Activated T-helper 1 cell treated with Interleukin-2 at 50 U/mL for 16 hours (primary cell): ENCODE measurements around the gene CD24.
"Not testable (repeated sequence)": the region's sequence is repeated elsewhere in the genome, so short reads cannot be mapped to it uniquely, and the experiment has no call there.

ENCODE experiments used
- DNase-seq: peaks from one replicate; pipeline ENCODE4 v3.0.0-alpha.2; 2020; ENCODE audit warnings: low read depth

CD24 gene, protein sequence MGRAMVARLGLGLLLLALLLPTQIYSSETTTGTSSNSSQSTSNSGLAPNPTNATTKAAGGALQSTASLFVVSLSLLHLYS

DNA sequence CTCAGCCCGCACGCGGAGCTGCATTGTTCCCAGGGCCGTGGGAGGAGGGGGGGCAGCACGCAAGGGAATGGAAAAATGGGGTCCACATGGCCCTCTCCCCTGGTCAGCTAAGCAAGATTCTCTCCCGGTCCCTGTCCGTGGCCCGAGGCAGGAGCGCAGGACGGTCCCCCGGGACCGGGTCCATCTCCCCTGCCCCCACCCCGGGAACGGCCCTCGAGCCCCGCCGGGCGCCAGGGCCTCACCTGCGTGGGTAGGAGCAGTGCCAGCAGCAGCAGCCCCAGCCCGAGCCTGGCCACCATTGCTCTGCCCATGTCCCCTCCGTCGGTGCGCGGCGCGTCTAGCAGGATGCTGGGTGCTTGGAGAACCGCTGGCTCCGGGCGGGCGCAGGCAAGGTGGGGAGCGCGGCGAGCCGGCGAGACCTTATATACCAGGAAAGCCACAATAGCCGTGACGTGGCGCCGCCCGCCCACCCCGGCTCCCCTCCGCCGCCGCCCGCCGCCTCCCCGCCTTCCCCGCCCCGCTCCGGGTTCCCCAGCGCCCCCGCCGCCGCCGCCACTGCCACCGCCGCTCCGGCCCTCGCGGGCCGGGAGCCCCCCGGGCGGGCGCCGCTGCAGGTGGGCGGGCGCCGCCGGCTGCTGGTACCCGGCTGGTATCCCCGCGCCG lies at the start of gene CD24:
Gene CD24 (minus strand): TSS at position 394 of the 663 bp plus-strand sequence. CDS start 83 bp downstream, at position 311.
- DNase-seq, result no peak

DNA sequence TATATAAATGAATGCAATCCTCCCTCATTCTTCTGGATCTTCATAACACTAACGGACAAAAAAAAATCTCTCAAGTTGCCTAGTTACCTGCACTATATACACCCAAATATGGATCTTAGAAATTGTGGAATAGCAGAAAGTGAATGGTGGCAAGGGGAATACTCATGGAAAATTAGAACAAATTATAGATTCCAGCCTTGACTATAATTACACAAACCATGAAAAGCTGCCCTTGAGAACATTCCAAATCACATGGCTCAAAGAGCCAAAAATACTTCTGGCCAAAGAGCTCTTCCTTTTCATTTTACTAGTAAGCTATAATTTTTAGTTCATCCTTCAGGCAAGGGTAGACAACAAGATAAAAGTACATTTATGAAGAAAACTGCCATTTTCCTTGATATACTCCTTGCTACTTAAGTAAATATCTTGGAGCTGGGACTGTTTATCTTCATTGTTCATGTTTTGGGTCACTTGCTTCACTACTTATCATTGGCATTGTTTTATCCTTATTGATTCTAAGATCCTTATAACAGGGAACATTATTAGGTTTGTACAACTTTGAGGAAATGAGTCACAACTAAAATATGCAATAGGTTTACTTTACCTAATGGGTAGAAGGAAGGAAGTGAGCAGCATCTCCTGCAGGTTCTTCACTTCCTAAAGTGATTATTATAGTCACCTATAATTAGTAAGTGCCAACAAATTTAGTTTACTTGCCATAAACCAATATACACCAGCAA lies 47.1 kb upstream of the CD24 start:
- DNase-seq, result no peak

DNA sequence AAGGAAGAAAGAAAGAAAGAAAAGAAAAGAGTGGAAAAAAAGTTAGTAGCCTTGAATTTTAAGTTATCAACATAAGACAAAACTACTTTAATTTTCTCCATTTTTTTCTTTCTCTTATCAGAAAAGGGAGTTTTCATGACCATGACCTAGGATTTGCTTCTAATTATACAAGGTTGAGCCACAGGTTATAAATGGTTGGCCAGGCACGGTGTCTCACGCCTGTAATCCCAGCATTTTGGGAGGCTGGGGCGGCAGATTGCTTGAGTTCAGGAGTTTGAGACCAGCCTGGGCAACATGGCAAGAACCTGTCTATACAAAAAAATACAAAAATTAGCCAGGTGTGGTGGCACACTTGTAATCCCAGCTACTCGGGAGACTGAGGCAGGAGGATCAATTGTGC lies 45.7 kb upstream of the CD24 start:
- no peak for DNase-seq

DNA sequence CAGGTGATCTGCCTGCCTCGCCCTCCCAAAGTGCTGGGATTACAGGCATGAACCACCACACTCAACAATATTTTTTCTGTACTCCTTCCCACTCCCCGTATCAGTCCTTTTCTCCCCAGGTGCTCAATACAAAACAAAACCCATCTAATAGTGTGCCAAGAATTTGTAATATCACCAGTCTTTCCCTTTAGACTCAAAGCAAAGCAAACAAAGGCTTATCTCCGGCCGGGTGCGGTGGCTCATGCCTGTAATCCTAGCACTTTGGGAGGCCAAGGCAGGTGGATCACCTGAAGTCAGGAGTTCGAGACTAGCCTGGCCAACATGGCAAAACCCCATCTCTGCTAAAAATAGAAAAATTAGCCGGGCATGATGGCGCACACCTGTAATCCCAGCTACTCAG lies 45.1 kb upstream of the CD24 start:
- not testable (repeated sequence) for DNase-seq

DNA sequence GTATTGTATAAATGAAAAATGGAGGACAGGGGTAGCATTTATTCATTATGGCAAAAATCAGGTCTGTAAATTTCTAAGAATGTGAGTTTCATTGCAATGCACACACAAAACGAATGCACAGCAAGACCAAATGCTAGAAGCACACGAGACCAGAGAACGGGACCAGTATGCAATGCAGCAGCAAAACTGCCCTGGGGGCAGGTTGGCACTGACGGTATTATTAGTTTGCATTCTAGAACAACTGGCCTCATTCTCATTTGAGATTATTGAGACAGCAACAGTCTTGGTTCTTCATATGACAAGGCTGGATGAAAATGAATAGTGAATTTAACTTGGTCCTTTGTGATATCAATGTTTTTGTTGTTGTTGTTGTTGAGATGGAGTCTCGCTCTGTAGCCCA lies 44.5 kb upstream of the CD24 start:
- no peak for DNase-seq

DNA sequence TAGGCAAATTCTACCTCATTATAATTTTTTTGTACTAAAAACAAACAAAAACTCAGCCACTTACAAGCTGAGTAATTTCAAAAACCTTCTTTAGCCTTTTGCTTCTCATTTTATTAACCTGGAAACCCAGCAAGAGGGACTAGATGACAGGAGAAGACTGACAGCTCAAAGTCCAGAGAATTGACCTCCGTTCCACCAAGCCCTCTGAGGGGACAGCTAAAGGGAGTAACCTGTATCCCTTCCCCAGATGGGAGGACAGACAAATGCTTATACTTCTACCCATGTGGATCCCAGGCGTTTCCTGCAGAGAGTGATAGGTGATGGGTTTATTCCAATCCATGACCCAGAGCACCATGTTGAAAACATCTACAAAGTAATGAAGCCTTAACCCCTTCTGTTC lies 35.0 kb upstream of the CD24 start:
- no peak for DNase-seq

DNA sequence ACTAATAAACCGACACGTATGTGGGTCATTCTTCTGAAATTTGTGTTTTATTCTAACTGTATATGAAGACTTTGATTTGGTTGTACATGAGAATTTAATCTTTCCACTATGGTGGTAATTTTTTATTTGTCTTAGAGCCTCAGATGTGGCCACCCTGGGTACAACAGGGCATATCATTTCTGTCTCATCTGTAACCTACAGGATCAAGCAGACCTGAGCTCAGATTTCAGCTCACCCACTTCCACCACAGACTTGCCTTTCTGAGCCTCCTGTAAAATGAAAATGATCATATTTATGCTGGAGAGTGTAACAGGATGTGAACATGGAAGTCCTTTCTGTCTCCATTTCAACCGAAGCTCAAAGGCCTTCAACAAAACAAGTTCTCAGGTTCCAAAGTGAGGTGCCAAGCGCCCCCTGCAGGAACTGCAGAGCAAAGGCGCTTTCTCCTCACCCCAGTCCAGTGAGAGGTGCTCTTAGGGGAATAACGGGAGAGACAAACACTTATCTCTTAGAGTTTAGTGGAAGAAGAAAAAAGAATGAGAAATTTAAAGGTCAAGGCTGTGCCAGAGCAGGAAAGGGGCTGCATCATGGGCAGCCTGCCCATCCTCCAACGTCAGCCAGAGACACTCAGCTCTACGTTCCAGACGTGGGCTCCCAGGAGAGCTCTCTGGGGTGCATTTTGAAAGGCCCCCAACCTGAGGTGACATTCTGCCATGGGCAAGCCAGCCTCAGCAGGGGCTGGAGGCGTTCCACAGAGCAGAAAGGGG lies 23.0 kb upstream of the CD24 start:
- DNase-seq, result peak; percentile 5

DNA sequence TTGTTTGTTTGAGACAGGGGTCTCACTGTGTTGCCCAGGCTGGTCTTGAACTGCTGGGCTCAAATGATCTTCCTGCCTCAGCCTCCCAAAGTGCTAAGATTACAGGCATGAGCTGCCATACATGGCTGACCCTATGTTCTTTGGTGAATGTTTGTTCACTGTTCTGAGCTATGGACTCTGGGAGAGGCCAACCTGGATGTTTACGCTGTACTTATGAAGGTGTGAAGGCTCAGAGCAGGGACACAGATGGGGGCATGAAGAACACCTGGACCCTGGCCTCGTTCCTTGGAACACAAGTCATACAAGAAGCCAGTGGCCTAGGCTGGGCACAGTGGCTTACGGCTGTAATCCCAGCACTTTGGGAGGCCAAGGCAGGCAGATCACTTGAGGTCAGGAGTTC lies 21.1 kb upstream of the CD24 start:
- DNase-seq, result no peak

DNA sequence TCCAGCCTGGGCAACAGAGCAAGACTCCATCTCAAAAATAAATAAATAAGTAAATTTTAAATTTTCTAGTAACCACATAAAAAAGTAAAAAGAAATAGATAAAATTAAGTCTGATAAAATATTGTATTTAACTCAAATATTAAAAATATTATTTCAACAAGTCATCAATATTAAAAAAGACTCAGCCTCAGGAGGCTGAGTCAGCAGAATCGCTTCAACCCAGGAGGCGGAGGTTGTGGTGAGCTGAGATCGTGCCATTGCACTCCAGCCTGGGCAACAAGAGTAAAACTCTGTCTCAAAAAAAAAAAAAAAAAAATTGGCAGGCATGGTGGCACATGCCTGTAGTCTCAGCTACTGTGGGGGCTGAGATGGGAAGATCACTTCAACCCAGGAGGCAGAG lies 15.2 kb upstream of the CD24 start:
- DNase-seq, result not testable (repeated sequence)

DNA sequence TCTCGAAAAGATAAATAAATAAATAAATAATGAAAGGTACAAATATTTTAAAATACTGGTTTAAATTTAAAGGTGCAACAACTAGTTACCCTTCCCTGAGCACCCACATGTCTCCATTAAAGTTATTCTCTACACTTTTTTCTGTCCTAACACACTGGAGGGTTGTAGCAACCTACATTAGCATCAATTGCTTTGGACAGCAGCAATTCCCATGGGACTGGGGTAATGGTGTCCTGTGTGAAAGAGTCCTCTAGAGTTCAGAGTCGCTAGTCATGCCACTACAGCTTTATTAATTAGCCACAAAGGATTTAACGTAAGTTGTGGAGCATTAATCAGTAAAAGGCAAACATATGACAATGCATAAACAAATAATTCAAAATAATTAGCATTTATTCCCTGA lies 14.1 kb upstream of the CD24 start:
- DNase-seq, result no peak

DNA sequence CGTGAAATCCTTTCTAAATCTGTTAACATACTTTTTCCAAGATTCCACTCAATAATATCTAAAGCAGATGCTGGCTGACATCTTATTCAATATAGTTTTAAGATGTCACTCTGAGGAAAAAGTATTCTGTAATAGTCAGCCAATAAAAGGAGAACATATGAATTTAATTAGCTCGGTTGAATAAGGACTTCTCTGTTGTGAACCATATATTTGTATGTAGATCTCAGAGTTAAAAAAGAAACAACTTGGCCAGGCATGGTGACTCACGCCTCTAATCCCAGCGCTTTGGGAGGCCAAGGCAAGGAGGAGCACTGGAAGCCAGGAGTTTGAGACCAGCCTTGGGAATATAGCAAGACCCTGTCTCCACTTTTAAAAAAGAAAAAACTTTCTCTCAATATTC lies 7.4 kb upstream of the CD24 start:
- DNase-seq, result no peak

DNA sequence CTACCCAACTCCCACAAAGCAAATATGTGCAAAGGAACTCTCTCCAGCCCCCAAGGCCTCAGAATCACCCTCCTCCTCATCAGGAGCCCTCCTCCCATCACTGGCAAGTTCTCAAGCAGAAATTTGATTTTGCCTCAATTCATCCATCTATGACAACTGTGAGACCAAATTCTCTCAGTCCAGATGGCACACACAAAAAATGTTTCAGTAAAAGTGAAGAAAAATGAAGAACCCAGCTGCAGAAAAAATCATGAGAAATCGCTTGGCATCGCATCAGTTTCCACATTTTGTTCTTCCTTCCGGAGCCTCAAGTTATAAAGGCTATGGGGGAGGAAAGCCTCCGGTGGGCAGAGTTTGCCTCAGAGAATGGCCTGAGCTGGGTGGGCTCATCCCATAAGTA lies 6.4 kb upstream of the CD24 start:
- DNase-seq, result no peak

DNA sequence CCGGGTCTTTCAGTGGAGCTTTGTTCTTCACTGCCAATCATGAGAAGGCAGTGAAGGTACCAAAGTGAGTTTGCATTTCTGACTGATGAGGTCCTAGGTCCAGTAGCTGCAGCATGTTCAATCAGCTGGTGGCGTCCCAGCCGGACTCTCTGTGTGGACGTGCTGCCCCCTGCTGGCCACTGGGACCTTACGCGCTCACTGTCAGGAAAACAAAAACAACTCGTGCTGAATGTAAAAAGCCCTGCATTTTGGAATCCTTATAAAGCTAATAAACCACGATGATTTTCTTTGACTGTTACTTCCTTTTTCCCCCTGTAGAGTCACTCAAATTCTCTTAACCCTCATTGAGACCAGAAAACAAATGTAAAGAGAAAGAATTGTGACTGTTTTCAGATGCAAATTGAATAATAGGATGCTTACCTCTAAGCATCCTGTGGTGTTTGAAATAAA lies 4.9 kb upstream of the CD24 start:
- DNase-seq, result peak; percentile 58

DNA sequence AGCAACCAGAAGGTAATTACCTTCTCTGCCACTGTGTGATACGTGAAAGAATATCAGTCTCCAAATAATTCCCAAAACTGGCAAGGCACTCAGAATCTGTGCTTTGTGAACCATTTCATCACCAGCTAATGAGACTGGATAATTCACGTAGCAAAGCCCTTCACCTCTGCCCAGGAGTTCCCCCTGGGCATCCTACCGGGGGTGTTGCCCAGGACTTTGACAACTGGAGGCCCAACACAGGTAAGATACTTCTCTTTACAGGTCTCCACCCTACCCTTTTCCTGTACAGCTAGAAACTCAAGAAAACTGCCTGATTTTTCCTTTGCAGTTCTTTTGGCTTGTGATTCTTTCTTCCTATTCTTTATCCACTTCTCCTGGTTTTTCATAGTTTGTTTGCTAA lies 2.7 kb upstream of the CD24 start:
- DNase-seq, result no peak

DNA sequence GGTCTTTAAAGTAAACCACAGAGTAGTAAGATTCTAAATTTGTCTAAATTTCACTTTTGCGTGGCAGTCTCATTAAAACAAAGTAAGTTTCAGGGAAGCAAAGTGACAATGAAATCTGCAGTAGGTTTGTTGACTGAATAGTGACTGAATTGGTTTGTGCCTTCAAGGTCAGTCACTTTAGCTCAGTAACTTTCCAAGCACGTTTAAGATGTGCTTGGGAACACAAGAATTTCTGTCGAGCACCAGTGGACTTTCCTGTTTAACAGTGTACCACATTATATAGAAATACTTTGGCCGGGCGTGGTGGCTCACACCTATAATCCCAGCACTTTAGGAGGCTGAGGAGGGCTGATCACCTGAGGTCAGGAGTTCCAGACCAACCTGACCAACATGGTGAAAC lies 1.7 kb upstream of the CD24 start:
- no peak for DNase-seq

DNA sequence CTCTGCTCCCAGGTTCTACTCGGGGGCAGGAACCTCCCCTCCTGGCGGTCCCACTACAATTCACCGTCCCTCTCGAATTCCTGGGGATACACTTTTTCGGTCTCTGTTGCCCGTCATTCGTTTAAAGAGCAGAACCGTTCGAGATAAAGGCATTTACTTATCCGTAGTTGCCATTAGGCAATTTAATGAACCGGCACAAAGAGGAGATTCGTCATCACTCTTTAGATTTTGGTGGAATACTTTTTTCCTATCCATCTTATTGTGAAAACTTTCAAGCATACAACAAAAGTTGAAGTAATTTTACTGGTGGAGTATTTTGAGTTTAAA lies 1.2 kb upstream of the CD24 start:
- DNase-seq, result no peak

DNA sequence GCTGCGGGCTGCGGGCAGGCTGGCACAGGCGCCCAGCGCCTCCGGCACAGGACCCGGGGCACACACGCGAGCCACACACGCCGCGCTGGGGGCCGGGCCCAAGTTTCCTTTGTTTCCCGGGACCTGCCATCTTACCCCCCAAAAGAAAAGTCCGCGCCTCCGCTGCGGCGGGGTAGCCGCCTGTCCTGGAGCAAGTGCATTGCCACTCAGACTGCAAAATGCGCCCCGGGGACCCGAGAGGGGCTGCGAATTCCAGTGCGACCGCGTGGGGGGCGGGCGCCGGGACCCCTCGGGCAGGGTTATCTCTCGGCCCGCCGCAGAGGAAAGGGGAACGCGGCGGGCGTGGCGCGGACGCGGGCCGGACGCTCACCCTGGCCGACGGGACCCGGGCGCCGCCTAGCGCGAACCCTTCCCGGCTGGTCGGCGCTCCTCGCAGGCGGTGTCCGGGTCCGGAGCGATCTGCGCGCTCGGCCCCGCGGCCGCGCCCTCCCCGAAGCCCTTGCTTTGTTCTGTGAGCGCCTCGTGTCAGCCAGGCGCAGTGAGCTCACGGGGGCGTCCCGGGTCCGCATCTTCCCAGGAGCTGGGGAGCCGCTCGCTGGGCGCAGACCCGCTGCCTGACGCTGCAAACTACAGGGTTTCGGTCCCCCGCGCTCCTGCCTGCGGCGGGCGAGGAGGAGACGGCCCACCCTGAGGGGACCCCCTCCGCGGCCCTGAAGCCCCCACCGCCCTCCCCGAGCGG lies 639 bp upstream of the CD24 start:
- no peak for DNase-seq

DNA sequence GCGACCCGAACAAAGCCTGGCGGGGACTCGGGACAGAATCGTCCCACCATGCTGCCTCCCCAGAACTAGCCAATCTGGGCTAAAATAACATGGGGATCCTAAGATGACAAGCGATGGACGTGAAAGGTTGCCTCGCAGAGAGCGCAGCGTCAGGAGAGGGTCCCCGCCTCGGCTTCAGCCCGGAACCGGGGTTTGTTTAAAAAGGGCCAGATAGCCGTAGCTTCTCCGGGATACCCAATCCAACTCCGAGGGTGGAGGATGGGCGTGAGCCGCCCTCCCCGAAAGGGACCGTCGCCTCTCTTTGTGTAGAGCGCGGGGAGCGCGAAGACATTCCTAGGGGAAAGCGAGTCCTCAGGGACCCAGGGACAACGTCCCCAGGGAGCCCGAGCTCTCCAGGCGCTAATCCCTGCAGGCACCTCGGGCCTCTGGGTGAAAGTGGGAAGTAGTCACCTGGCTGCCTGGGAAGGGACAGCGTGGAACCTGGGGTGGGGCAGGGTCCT lies 643 bp downstream of the CD24 start:
- DNase-seq, result no peak

DNA sequence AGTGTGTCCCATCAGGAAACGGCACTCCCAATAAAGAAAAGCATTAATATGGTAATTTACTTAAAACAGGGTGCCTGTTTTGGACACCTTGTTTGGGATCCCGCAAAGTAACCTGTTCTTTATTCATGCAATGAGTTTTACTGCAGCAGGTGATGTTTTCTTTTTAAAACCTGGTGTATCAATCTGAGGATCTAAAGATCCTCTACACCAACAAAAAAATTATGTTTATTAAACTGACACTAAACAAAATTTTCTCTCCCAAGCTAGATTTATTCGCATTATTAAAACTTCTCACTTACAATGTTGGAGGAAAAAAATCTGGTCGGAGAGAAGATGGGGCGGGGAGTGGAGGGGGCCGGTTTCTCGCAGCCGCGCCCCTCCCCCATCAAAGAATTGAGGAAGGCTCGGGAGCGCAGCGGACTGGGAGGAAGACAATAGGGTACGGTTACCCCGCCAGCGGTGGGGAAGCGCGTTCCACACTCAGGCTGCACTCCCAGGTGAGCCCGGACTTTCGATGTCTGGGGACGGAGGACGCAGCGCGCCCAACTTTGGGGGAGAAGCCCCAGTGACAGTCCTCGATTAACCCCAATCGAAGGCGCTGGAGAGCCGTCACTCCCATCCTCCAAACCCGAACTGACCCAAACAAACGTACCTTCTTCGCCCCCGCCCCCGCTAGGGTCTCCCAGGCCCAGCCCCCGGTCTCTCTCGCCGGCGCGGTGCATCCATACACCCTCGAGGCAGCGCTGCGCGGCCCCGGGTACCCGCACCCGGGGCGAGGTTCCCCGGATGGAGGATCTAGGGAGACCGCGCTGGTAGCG lies 1.3 kb downstream of the CD24 start:
- no peak for DNase-seq

DNA sequence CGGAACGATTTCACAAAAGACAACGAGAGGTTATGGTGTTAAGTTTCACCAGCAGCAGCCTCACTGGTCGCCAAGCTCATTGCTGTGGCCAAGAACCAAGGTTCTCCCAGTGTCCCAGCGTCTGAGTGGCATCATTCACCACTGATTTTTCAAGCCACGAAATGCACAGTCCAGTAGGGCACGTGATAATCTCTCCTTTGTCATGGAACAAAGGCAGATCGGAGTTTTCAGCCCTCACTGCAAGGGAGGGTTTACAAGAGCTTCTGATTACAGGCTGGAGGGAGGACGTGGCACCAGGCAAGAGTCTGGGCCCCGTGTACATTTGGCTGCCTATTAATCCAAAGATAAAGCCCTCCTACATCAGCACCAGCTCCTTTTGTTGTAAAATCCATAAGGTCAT lies 2.0 kb downstream of the CD24 start:
- DNase-seq, result no peak

DNA sequence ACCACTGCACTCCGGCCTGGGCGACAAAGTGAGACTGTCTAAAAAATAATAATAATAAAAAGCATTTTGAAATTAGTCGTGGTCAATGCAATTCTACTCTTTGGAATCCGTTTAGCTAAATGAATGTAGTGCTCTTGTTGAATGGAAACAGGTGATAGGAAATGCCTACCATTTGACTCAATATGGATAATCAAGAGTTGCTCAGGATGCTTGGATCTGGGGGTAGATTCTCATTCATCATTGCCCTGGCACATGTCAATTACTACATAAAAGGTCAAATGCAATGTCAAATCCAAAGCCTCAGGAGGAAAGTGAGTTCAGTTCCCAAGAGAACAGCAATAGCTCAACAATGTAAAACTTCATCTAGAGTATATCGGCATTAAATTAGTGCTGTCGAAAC lies 3.8 kb downstream of the CD24 start:
- DNase-seq, result not testable (repeated sequence)
